GM23338 (cell line): Measurements from ENCODE around the gene CTNNA1. TPM values are rescaled to one million over a fixed set of nuclear protein-coding genes. Genes with fewer than 3 reads are reported as not detected.
A peak's percentile ranks its signal among the peaks of the same experiment; 100 is the strongest.

ENCODE experiments used
- ATAC-seq: fragments of 200-7000 bp; cut with Tn5 transposase; 3 replicates; pipeline ENCODE4 v1.9.1; 2020
- DNase-seq: peaks from one replicate; pipeline ENCODE4 v3.0.0-alpha.2; 2015; ENCODE audit warnings: low spot score
- H2AFZ ChIP-seq: fragments of 200-600 bp; sonication (generic); 2 replicates; pipeline ENCODE4 v1.8.0; 2016; ENCODE audit warnings: antibody characterized with exemption, mild to moderate bottlenecking, moderate library complexity
- H3F3A ChIP-seq: fragments of 200-600 bp; sonication (generic); replicated peaks from 2 replicates; pipeline ENCODE4 v1.8.0; 2017; ENCODE audit warnings: antibody characterized with exemption, mixed run types, low read depth
- H3K27ac ChIP-seq: fragments of 200-600 bp; sonication (generic); 2 replicates; pipeline ENCODE4 v1.6.1; 2016; ENCODE audit warnings: low read depth
- H3K27me3 ChIP-seq: fragments of 200-600 bp; sonication (generic); 2 replicates; pipeline ENCODE4 v1.8.0; 2016; ENCODE audit warnings: mild to moderate bottlenecking, mixed run types, moderate library complexity; ENCODE audit not compliant: insufficient read depth
- H3K36me3 ChIP-seq: fragments of 200-600 bp; sonication (generic); 2 replicates; pipeline ENCODE4 v1.8.0; 2016; ENCODE audit warnings: mild to moderate bottlenecking; ENCODE audit not compliant: insufficient read depth
- H3K4me1 ChIP-seq: fragments of 200-600 bp; sonication (generic); 2 replicates; pipeline ENCODE4 v1.8.0; 2016; ENCODE audit warnings: mild to moderate bottlenecking, moderate library complexity; ENCODE audit not compliant: insufficient read depth
- H3K4me2 ChIP-seq: fragments of 200-600 bp; sonication (generic); 2 replicates; pipeline ENCODE4 v1.7.1; 2017; ENCODE audit warnings: mixed run types
- H3K4me3 ChIP-seq: fragments of 200-600 bp; sonication (generic); 2 replicates; pipeline ENCODE4 v1.6.1; 2016; ENCODE audit warnings: mixed run types
- H3K79me2 ChIP-seq: fragments of 200-600 bp; sonication (generic); replicated peaks from 2 replicates; pipeline ENCODE4 v1.8.0; 2017; ENCODE audit warnings: mild to moderate bottlenecking; ENCODE audit not compliant: insufficient read depth
- H3K9me2 ChIP-seq: fragments of 200-600 bp; sonication (generic); 2 replicates; pipeline ENCODE4 v1.8.0; 2017; ENCODE audit not compliant: insufficient read depth
- H4K20me1 ChIP-seq: fragments of 200-600 bp; sonication (generic); replicated peaks from 2 replicates; pipeline ENCODE4 v1.8.0; 2017; ENCODE audit warnings: mild to moderate bottlenecking; ENCODE audit not compliant: insufficient read depth
- H3K27ac Mint-ChIP-seq: 2 replicates; pipeline ENCODE4 v1.8.0; 2020; ENCODE audit warnings: inconsistent platforms, mild to moderate bottlenecking, moderate library complexity, mixed read lengths
- H3K27me3 Mint-ChIP-seq: 3 replicates; pipeline ENCODE4 v1.8.0; 2022; ENCODE audit warnings: low read depth, mild to moderate bottlenecking, moderate library complexity, mixed read lengths, inconsistent platforms; ENCODE audit not compliant: insufficient read depth, poor library complexity
- H3K36me3 Mint-ChIP-seq: 3 replicates; pipeline ENCODE4 v1.8.0; 2021; ENCODE audit warnings: low read depth, mild to moderate bottlenecking, inconsistent platforms, moderate library complexity, mixed read lengths
- H3K4me1 Mint-ChIP-seq: 3 replicates; pipeline ENCODE4 v1.8.0; 2020; ENCODE audit warnings: mild to moderate bottlenecking, inconsistent platforms, mixed read lengths
- H3K4me3 Mint-ChIP-seq: 3 replicates; pipeline ENCODE4 v1.8.0; 2021; ENCODE audit warnings: moderate library complexity, mild to moderate bottlenecking, inconsistent platforms, mixed read lengths
- H3K9me3 Mint-ChIP-seq: 3 replicates; pipeline ENCODE4 v1.8.0; 2020; ENCODE audit warnings: moderate library complexity, mild to moderate bottlenecking, inconsistent platforms, mixed read lengths
- CTCF ChIP-seq, 2 experiments: fragments of 200-600 bp in 1 of 2; sonication (generic) in 1 of 2; conservative IDR thresholded peaks; 2 replicates each; pipeline versions ENCODE4 v1.5.1 to v1.6.1; 2016 to 2017; ENCODE audit warnings: antibody characterized with exemption in 2 of 2, low read depth in 2 of 2, mild to moderate bottlenecking in 2 of 2, moderate library complexity in 1 of 2
- ETS1 ChIP-seq: IDR thresholded peaks from 2 replicates; pipeline ENCODE4 v1.6.1; 2016; ENCODE audit warnings: antibody characterized with exemption
- EZH2 ChIP-seq: fragments of 200-600 bp; sonication (generic); IDR thresholded peaks from one replicate; pipeline ENCODE4 v1.8.0; 2017; ENCODE audit warnings: antibody characterized with exemption, mild to moderate bottlenecking, low read depth; ENCODE audit not compliant: unreplicated experiment
- EZH2phosphoT487 ChIP-seq: fragments of 200-600 bp; sonication (generic); IDR thresholded peaks from one replicate; pipeline ENCODE4 v1.8.1; 2018; ENCODE audit warnings: antibody characterized with exemption; ENCODE audit not compliant: unreplicated experiment
- NANOG ChIP-seq: IDR thresholded peaks from 2 replicates; pipeline ENCODE4 v1.6.1; 2016; ENCODE audit warnings: antibody characterized with exemption, borderline replicate concordance
- POLR2AphosphoS5 ChIP-seq: IDR thresholded peaks from 2 replicates; pipeline ENCODE4 v1.6.1; 2016; ENCODE audit warnings: antibody characterized with exemption, low read depth
- REST ChIP-seq: IDR thresholded peaks from one replicate; pipeline ENCODE4 v1.6.1; 2018; ENCODE audit warnings: antibody characterized with exemption; ENCODE audit not compliant: unreplicated experiment
- STAT1 ChIP-seq: IDR thresholded peaks from one replicate; pipeline ENCODE4 v1.6.1; 2016; ENCODE audit warnings: antibody characterized with exemption; ENCODE audit not compliant: unreplicated experiment
- ZNF114 ChIP-seq: fragments of 250-450 bp; sonication (Bioruptor Pico); IDR thresholded peaks from 2 replicates; pipeline ENCODE4 v1.5.0; 2020; ENCODE audit warnings: mild to moderate bottlenecking, moderate library complexity
- ZNF462 ChIP-seq: fragments of 250-450 bp; sonication (Bioruptor Pico); IDR thresholded peaks from 2 replicates; pipeline ENCODE4 v1.5.0; 2020; ENCODE audit warnings: mild to moderate bottlenecking, moderate library complexity
- polyA plus RNA-seq: library from polyadenylated mRNA; unstranded; fragments of >200 nt; fragmentation: Nextera tagmentation; extraction: Ambion mirVana; gene quantifications from 2 replicates; pipeline ENCODE4 v1.2.1, GENCODE V29; 2016
- total RNA-seq: library from RNA; depleted of rRNA; stranded (reverse); fragments of >200 nt; shearing (Covaris generic); gene quantifications from 2 replicates; pipeline ENCODE4 v1.2.3, GENCODE V29; 2014

The CTNNA1 gene
- total and polyA plus RNA-seq, 2 experiments from 2014 or later, result 111 to 348 TPM

GRCh38 chr5:138963763-138964371 is 210.6 kb downstream of the CTNNA1 start (continued):
- TF ChIP-seq EZH2phosphoT487 (no peak), ETS1 (no peak), EZH2 (no peak), STAT1 (no peak)

- H3F3A ChIP-seq, result no peaks in the 10 kb centered on the region
- Mint-ChIP-seq H3K27ac (peak overlapping the region; percentile 2; the same call in 1 of the 2 replicates), H3K4me3 (no peak overlapping the region), H3K9me3 (no peaks in the 10 kb centered on the region), H3K27me3 (peaks cover 4% of the 10 kb centered on the region), H3K36me3 (no peaks in the 10 kb centered on the region), H3K4me1 (peaks cover 39% of the 10 kb centered on the region)
- H3K79me2 ChIP-seq, result no peaks in the 10 kb centered on the region
- DNase-seq, result no peak
- H4K20me1 ChIP-seq, result no peaks in the 10 kb centered on the region
- no peak overlapping the region for H3K27ac ChIP-seq
- no peaks in the 10 kb centered on the region for H3K36me3 ChIP-seq
- H3K4me1 ChIP-seq, result peaks cover 28% of the 10 kb centered on the region
- no peak overlapping the region for H3K4me2 ChIP-seq
- no peaks in the 10 kb centered on the region for H3K27me3 ChIP-seq
- ATAC-seq, result peak; percentile 19; the same call in 2 of the 3 replicates
- H2AFZ ChIP-seq, result no peak overlapping the region
- no peaks in the 10 kb centered on the region for H3K9me2 ChIP-seq
- no peak overlapping the region for H3K4me3 ChIP-seq
- TF ChIP-seq REST (no peak), CTCF (conservative IDR thresholded peaks at IDR 0.05; ENCODE audit: low read depth in 2 of 2) (no peak), ZNF462 (no peak), ZNF114 (no peak), ETS1 (no peak), STAT1 (no peak), EZH2phosphoT487 (no peak), NANOG (no peak), POLR2AphosphoS5 (no peak)
Measured at GRCh38 chr5:138964647-138965201, 211.5 kb downstream of the CTNNA1 start.
